H9 (cell line): ENCODE data around the gene SYT3. TPM values are rescaled to one million over a fixed set of nuclear protein-coding genes. Genes with fewer than 3 reads are reported as not detected.

Source experiments
- DNase-seq: peaks from one replicate; pipeline ENCODE4 v3.0.0-alpha.2; 2017
- H2AFZ ChIP-seq: one replicate; pipeline ENCODE4 v1.6.1; 2013; ENCODE audit warnings: mild to moderate bottlenecking, low read length, control low read depth, moderate library complexity
- H2AK5ac ChIP-seq: 2 replicates; pipeline ENCODE4 v1.6.1; 2013; ENCODE audit warnings: low read length, control low read depth, mixed read lengths; ENCODE audit not compliant: insufficient read length
- H2BK120ac ChIP-seq: one replicate; pipeline ENCODE4 v1.6.1; 2013; ENCODE audit warnings: low read depth, mild to moderate bottlenecking, low read length, control low read depth, inconsistent platforms; ENCODE audit not compliant: poor library complexity, severe bottlenecking
- H2BK12ac ChIP-seq: 2 replicates; pipeline ENCODE4 v1.6.1; 2013; ENCODE audit warnings: low read length, control low read depth, mixed read lengths, low read depth; ENCODE audit not compliant: insufficient read length
- H2BK15ac ChIP-seq: 2 replicates; pipeline ENCODE4 v1.6.1; 2013; ENCODE audit warnings: low read depth, low read length, control low read depth
- H2BK20ac ChIP-seq: one replicate; pipeline ENCODE4 v1.6.1; 2013; ENCODE audit warnings: low read depth, mild to moderate bottlenecking, low read length, control low read depth, inconsistent platforms; ENCODE audit not compliant: poor library complexity, severe bottlenecking
- H2BK5ac ChIP-seq: 2 replicates; pipeline ENCODE4 v1.6.1; 2013; ENCODE audit warnings: low read length, control low read depth, mixed read lengths; ENCODE audit not compliant: insufficient read length
- H3K14ac ChIP-seq: 2 replicates; pipeline ENCODE4 v1.6.1; 2013; ENCODE audit warnings: low read length, control low read depth; ENCODE audit not compliant: insufficient read depth
- H3K18ac ChIP-seq: 2 replicates; pipeline ENCODE4 v1.6.1; 2013; ENCODE audit warnings: low read depth, mild to moderate bottlenecking, mixed read lengths, low read length, control low read depth; ENCODE audit not compliant: insufficient read length
- H3K23ac ChIP-seq: 2 replicates; pipeline ENCODE4 v1.6.1; 2013; ENCODE audit warnings: low read length, control low read depth, mixed read lengths, low read depth; ENCODE audit not compliant: insufficient read length
- H3K23me2 ChIP-seq: 2 replicates; pipeline ENCODE4 v1.6.1; 2013; ENCODE audit warnings: low read depth, mild to moderate bottlenecking, mixed read lengths, low read length, control low read depth; ENCODE audit not compliant: insufficient read length, poor library complexity, severe bottlenecking
- H3K27ac ChIP-seq: 2 replicates; pipeline ENCODE4 v1.5.1; 2013; ENCODE audit warnings: low read length, control low read depth, mixed read lengths, low read depth; ENCODE audit not compliant: insufficient read length
- H3K27me3 ChIP-seq: 2 replicates; pipeline ENCODE4 v1.6.1; 2013; ENCODE audit warnings: low read length, control low read depth, inconsistent platforms; ENCODE audit not compliant: insufficient read depth
- H3K4ac ChIP-seq: 2 replicates; pipeline ENCODE4 v1.6.1; 2013; ENCODE audit warnings: low read depth, mild to moderate bottlenecking, control low read depth, inconsistent platforms, low read length, moderate library complexity
- H3K4me1 ChIP-seq: 2 replicates; pipeline ENCODE4 v1.6.1; 2013; ENCODE audit warnings: low read length, control low read depth, inconsistent platforms; ENCODE audit not compliant: insufficient read depth
- H3K4me2 ChIP-seq: 2 replicates; pipeline ENCODE4 v1.6.1; 2013; ENCODE audit warnings: low read length, control low read depth, mixed read lengths; ENCODE audit not compliant: insufficient read length, insufficient read depth
- H3K56ac ChIP-seq: 2 replicates; pipeline ENCODE4 v1.6.1; 2013; ENCODE audit warnings: low read depth, mild to moderate bottlenecking, mixed read lengths, low read length, control low read depth; ENCODE audit not compliant: insufficient read length
- H3K79me1 ChIP-seq: 2 replicates; pipeline ENCODE4 v1.6.1; 2013; ENCODE audit warnings: low read depth, mild to moderate bottlenecking, moderate library complexity, low read length, control low read depth, inconsistent platforms; ENCODE audit not compliant: insufficient read depth, poor library complexity, severe bottlenecking
- H3K79me2 ChIP-seq: 2 replicates; pipeline ENCODE4 v1.6.1; 2013; ENCODE audit warnings: low read length, control low read depth, inconsistent platforms; ENCODE audit not compliant: insufficient read depth
- H3K9ac ChIP-seq: 2 replicates; pipeline ENCODE4 v1.6.1; 2013; ENCODE audit warnings: low read length, control low read depth, mixed read lengths; ENCODE audit not compliant: insufficient read length; ENCODE audit errors: extremely low read depth
- H3K9me3 ChIP-seq: one replicate; pipeline ENCODE4 v1.6.1; 2013; ENCODE audit warnings: low read depth, low read length, inconsistent platforms; ENCODE audit not compliant: control insufficient read depth
- H3T11ph ChIP-seq: one replicate; pipeline ENCODE4 v1.6.1; 2013; ENCODE audit warnings: mild to moderate bottlenecking, low read length, control low read depth, inconsistent platforms
- H4K20me1 ChIP-seq: one replicate; pipeline ENCODE4 v1.6.1; 2013; ENCODE audit not compliant: control insufficient read depth, insufficient read length, insufficient read depth
- H4K5ac ChIP-seq: 2 replicates; pipeline ENCODE4 v1.6.1; 2013; ENCODE audit warnings: low read depth, mild to moderate bottlenecking, mixed read lengths, low read length, control low read depth; ENCODE audit not compliant: insufficient read length
- H4K8ac ChIP-seq: replicated peaks from 2 replicates; pipeline ENCODE4 v1.6.1; 2013; ENCODE audit warnings: low read length, control low read depth, mixed read lengths, low read depth; ENCODE audit not compliant: insufficient read length
- H4K91ac ChIP-seq: 2 replicates; pipeline ENCODE4 v1.6.1; 2013; ENCODE audit warnings: low read depth, mild to moderate bottlenecking, moderate library complexity, mixed read lengths, low read length, control low read depth; ENCODE audit not compliant: insufficient read length
- H3K27ac Mint-ChIP-seq, 3 experiments: 2 replicates in 2 of 3; 3 replicates in 1 of 3; pipeline ENCODE4 v1.8.0; 2020 to 2021; ENCODE audit warnings: mixed read lengths in 3 of 3, mild to moderate bottlenecking in 1 of 3, moderate library complexity in 1 of 3
- H3K27me3 Mint-ChIP-seq: 2 replicates; pipeline ENCODE4 v1.8.0; 2021; ENCODE audit warnings: low read depth, mild to moderate bottlenecking, moderate library complexity, mixed read lengths
- H3K36me3 Mint-ChIP-seq, 3 experiments: 2 replicates in 2 of 3; 3 replicates in 1 of 3; pipeline ENCODE4 v1.8.0; 2020 to 2021; ENCODE audit warnings: low read depth in 3 of 3, mixed read lengths in 3 of 3; ENCODE audit not compliant: insufficient read depth in 1 of 3
- H3K4me1 Mint-ChIP-seq, 2 experiments: 2 replicates each; pipeline ENCODE4 v1.8.0; 2020; ENCODE audit warnings: mixed read lengths in 2 of 2
- H3K4me3 Mint-ChIP-seq, 2 experiments: 2 replicates in 1 of 2; 3 replicates in 1 of 2; pipeline ENCODE4 v1.8.0; 2020 to 2021; ENCODE audit warnings: mild to moderate bottlenecking in 2 of 2, mixed read lengths in 2 of 2, moderate library complexity in 1 of 2
- H3K9me3 Mint-ChIP-seq, 2 experiments: 2 replicates in 1 of 2; 3 replicates in 1 of 2; pipeline ENCODE4 v1.8.0; 2020; ENCODE audit warnings: mild to moderate bottlenecking in 2 of 2, mixed read lengths in 2 of 2, moderate library complexity in 1 of 2
- CTCF ChIP-seq: fragments of 200-600 bp; sonication (generic); conservative IDR thresholded peaks from 3 replicates; pipeline ENCODE4 v1.8.0; 2021; ENCODE audit warnings: antibody characterized with exemption, mild to moderate bottlenecking
- WGBS: extraction: QIAGEN DNeasy Blood & Tissue Kit; methylation state at CpG from one replicate; pipeline ENCODE4 v1.1.7; 2013; ENCODE audit warnings: missing lambda C conversion rate, low lambda C conversion rate, mixed read lengths; ENCODE audit not compliant: insufficient read length; ENCODE audit errors: extremely low coverage; 5-methylcytosine and 5-hydroxymethylcytosine counted together
- total RNA-seq: library from RNA; stranded (reverse); gene quantifications from 2 replicates; pipeline ENCODE4 v1.2.1, GENCODE V29; 2021

SYT3 gene
- total RNA-seq, 1 experiment from 2014 or later, result 3.1 TPM

GRCh38 chr19:50629801-50630200 lies 9.9 kb downstream of the SYT3 start:
- Histone ChIP-seq H3K27me3 (no peaks in the 10 kb centered on the region), H3K27ac (no peak overlapping the region), H3K9me3 (peaks cover 10% of the 10 kb centered on the region), H2BK15ac (no peak overlapping the region), H4K5ac (no peak overlapping the region), H3T11ph (no peak overlapping the region), H3K4ac (no peak overlapping the region), H2BK12ac (no peak overlapping the region), H2BK20ac (no peak overlapping the region), H3K79me2 (no peaks in the 10 kb centered on the region), H3K23me2 (no peaks in the 10 kb centered on the region), H3K9ac (no peak overlapping the region), H3K23ac (no peak overlapping the region), H4K91ac (no peak overlapping the region), H2AK5ac (no peak overlapping the region), H2BK5ac (no peak overlapping the region), H3K18ac (no peak overlapping the region), H3K14ac (no peak overlapping the region), H3K4me1 (no peaks in the 10 kb centered on the region), H3K4me2 (no peak overlapping the region), H2AFZ (no peak overlapping the region), H3K79me1 (no peaks in the 10 kb centered on the region), H4K8ac (no peak overlapping the region), H2BK120ac (no peak overlapping the region), H4K20me1 (no peaks in the 10 kb centered on the region), H3K56ac (no peak overlapping the region)
- Mint-ChIP-seq H3K27me3 (peaks cover 39% of the 10 kb centered on the region), H3K27ac (no peak overlapping the region), H3K9me3 (peaks cover 15% of the 10 kb centered on the region in 2 experiments), H3K4me1 (peaks cover 0 to 6% of the 10 kb centered on the region in 2 experiments; a peak in 1 of 4 replicates), H3K36me3 (peaks cover 5 to 7% (median 7%) of the 10 kb centered on the region in 3 experiments; a peak in 5 of 7 replicates), H3K4me3 (no peak overlapping the region)
- no CpG with 5 or more reads among the region's 14 CpGs for WGBS
- no peak for DNase-seq
- no peak for TF ChIP-seq CTCF
